ENCODE measurements around the gene KCND3. TPM values are rescaled to one million over a fixed set of nuclear protein-coding genes. Genes with fewer than 3 reads are reported as not detected.

Gene KCND3
- total and polyA plus RNA-seq, 2 of the 4 experiments (the other 2 are of a cell fraction), result under 0.01 to 0.03 TPM

DNA sequence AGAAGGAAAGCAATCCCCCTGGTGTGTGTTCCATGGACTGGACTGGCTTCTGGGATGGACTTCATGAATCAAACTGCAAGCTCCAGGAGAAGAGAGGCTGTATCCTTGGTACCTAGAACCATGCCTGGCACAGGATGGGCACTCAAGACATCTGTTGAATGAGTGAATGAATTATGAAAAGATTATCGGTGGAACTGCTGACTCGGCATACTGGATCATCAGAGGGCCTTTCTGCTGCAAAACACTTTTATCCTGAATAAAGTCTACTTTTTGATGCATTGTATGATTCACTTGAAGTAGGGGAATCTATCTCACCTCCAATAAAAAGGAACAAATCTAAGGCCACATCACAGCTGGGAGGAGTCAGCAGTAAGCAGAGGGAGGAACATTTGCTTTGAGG lies 190.9 kb downstream of the KCND3 start:
- H3K4ac ChIP-seq (ENCODE audit: low read depth, low read length), result no peak overlapping the region
- H3K79me1 ChIP-seq (ENCODE audit: low read depth in 1 of 2, low read length in 2 of 2), result no peaks in the 10 kb centered on the region
- dilution Hi-C loops (cut with HindIII; ENCODE audit: low sequenced_read_pairs, unreplicated experiment), result no loop called here
- no TSS peak for BruUV-seq (replicated peaks)
- ATAC-seq (ENCODE audit: low read depth) (no peak), DNase-seq (no peak)
- no peak overlapping the region for H3K27ac ChIP-seq (ENCODE audit: insufficient read depth, low read length)
- H3K4me3 ChIP-seq (ENCODE audit: insufficient read depth, low read depth, low read length), result no peak overlapping the region
- no CpG with 5 or more reads among the region's 2 CpGs for WGBS, 2 experiments (ENCODE audit: extremely low coverage in 2 of 2, insufficient read length in 1 of 2)
- H4K8ac ChIP-seq (ENCODE audit: low read depth in 2 of 2, low read length in 2 of 2), result no peak overlapping the region
- ChIA-PET CTCF (no interaction called here), POLR2A (ENCODE audit: unreplicated experiment) (no interaction called here)
- no peak overlapping the region for H3K9ac ChIP-seq (ENCODE audit: low read depth, low read length)
- peaks cover 26% of the 10 kb centered on the region for H3K27me3 ChIP-seq (ENCODE audit: control insufficient read depth, insufficient read depth, low read length)
- H2BK15ac ChIP-seq (ENCODE audit: low read depth, low read length), result no peak overlapping the region
- no peak overlapping the region for H2BK5ac ChIP-seq (ENCODE audit: low read depth, low read length, poor library complexity, severe bottlenecking)
- H3K56ac ChIP-seq (ENCODE audit: extremely low read depth, insufficient read depth, low read length), result no peak overlapping the region
- no peak overlapping the region for H4K91ac ChIP-seq (ENCODE audit: insufficient read depth, low read depth, low read length)
- no peak overlapping the region for H2AK5ac ChIP-seq (ENCODE audit: low read depth, low read length)
- no peaks in the 10 kb centered on the region for H3K36me3 ChIP-seq (ENCODE audit: control insufficient read depth, insufficient read depth, low read length)
- no peak overlapping the region for H3K18ac ChIP-seq (ENCODE audit: low read depth, low read length)
- no peak for TF ChIP-seq MAZ (IDR thresholded peaks at IDR 0.05; ENCODE audit: borderline replicate concordance, low read depth, low read length)
- peak; percentile 95 for TF ChIP-seq MAFK (IDR thresholded peaks at IDR 0.05; ENCODE audit: low read depth, low read length)
- TF ChIP-seq CEBPB (IDR thresholded peaks at IDR 0.05; ENCODE audit: low read depth, low read length), result no peak
- no peak overlapping the region for H4K5ac ChIP-seq (ENCODE audit: low read depth, low read length)
- H2AK9ac ChIP-seq (replicated peaks; ENCODE audit: low read depth, low read length, poor library complexity), result no peak overlapping the region
- no peak overlapping the region for H2AFZ ChIP-seq (replicated peaks; ENCODE audit: low read length, poor library complexity)
- H3K9me1 ChIP-seq (ENCODE audit: insufficient read depth, low read length), result no peaks in the 10 kb centered on the region
- no peak overlapping the region for H2BK120ac ChIP-seq (ENCODE audit: low read depth, low read length)
- H3K9me3 ChIP-seq (ENCODE audit: control insufficient read depth, insufficient read depth, low read length), result no peaks in the 10 kb centered on the region
- intact Hi-C loops (cut with micrococcal nuclease), result no loop called here
- no peak overlapping the region for H3K4me2 ChIP-seq (ENCODE audit: low read depth, low read length)
- no peaks in the 10 kb centered on the region for H4K20me1 ChIP-seq (ENCODE audit: insufficient read depth, low read length)
- no peak overlapping the region for H3K23ac ChIP-seq (ENCODE audit: low read depth, low read length)
- no peaks in the 10 kb centered on the region for H3K4me1 ChIP-seq (ENCODE audit: control insufficient read depth, insufficient read depth, low read length)
- no peak overlapping the region for H3K14ac ChIP-seq (replicated peaks; ENCODE audit: low read depth, low read length)
- in situ Hi-C loops (cut with MboI; ENCODE audit: low sequenced_read_pairs), result no loop called here
- no peak overlapping the region for H2BK20ac ChIP-seq (ENCODE audit: low read depth, low read length)

Data from IMR-90 (cell line).